ENCODE data around the gene FRAT2.

Gene FRAT2

DNA sequence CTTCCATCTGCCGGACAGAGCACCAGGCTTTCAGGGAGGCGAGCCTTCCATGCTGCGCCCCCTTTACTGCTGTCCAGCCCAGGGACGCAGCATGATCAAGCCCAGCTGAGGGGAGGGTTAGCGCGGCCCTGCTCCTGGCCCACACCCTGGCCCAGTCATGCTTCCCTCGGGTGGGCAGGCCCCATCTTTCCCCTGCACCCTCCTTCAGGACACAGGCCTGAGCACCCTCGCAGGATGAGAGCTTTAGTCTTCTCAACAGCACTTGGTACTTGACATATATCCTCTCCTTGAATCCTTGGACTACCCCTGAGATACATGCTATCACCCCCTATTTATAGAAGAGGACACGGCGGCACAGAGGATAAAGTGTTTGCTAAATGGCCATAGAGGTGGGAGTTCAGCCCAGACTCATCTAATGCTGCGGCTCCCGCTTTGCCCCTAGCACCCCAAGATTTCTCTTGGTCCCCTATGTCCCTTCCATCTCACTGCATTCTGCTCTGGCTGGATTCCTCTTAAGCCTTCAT is 32.7 kb upstream of the FRAT2 start:
- H3K4me1 ChIP-seq (ENCODE audit: control insufficient read depth, insufficient read depth, low read length) = no peaks in the 10 kb centered on the region
- H3K27ac ChIP-seq (ENCODE audit: low read length) = no peak overlapping the region
- peaks cover 62% of the 10 kb centered on the region for H3K36me3 ChIP-seq (ENCODE audit: control insufficient read depth, insufficient read depth, low read length)
- no peak for DNase-seq (ENCODE audit: low read depth, low spot score)
- no peaks in the 10 kb centered on the region for H3K27me3 ChIP-seq (ENCODE audit: control insufficient read depth, insufficient read depth, low read length)
- WGBS (ENCODE audit: insufficient coverage, insufficient read length) = no CpG with 5 or more reads among the region's 12 CpGs
- no peaks in the 10 kb centered on the region for H3K9me3 ChIP-seq (ENCODE audit: control insufficient read depth, insufficient read depth, low read length)
- no peak overlapping the region for H3K4me3 ChIP-seq (ENCODE audit: low read length)

DNA sequence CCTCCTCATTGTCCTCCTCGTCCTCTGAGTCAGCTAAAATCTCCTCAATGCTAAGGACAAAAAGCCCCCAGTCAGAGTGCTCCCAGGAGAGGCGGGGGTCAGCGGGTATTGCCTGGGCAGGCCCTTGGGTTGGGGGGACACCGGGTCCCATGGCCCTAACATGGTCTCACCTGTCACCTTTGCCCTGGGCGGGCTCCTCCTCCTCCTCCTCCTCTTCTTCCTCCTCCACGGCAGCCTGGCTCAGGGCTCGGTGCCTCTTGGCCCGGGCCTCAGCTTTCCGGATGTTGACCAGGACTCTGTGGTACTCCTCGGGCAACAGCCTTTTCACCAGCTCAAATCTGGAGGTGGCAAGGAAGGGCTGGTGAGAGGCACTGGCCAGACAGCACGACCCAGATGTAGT is 32.0 kb upstream of the FRAT2 start:
- no peaks in the 10 kb centered on the region for H3K4me1 ChIP-seq (ENCODE audit: control insufficient read depth, insufficient read depth, low read length)
- no peak overlapping the region for H3K27ac ChIP-seq (ENCODE audit: low read length)
- WGBS (ENCODE audit: insufficient coverage, insufficient read length) = no CpG with 5 or more reads among the region's 11 CpGs
- H3K4me3 ChIP-seq (ENCODE audit: low read length) = no peak overlapping the region
- peaks cover 57% of the 10 kb centered on the region for H3K36me3 ChIP-seq (ENCODE audit: control insufficient read depth, insufficient read depth, low read length)
- H3K27me3 ChIP-seq (ENCODE audit: control insufficient read depth, insufficient read depth, low read length) = no peaks in the 10 kb centered on the region
- DNase-seq (ENCODE audit: low read depth, low spot score) = no peak
- H3K9me3 ChIP-seq (ENCODE audit: control insufficient read depth, insufficient read depth, low read length) = no peaks in the 10 kb centered on the region

DNA sequence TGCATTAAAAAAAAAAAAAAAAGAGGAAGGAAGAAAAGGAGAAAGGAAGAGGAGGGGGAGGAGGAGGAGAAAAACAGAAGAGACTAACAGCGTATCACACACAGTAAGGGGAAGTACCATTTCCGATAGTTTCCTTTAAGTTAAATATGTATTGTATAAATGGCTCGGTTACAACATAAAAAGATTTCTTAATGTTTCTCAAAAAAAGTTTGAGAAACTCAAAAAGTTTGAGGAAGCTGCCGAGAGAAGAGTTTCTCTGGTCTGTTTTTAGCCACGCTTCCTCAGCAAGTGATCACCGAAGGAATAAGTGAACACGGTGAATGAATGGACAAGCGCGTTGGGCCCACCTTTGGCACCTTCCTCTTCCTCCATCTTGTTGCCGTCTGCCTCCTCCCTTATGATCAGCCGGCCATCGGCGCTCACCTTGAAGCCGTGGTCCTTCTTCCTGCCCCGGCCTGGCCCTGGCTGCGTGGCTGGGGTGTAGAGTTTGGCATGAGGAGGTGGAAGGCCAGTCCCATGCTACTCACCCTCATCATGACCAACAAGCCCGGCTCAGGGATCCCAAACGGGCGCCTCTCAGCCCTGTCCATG is 31.3 kb upstream of the FRAT2 start:
- H3K36me3 ChIP-seq (ENCODE audit: control insufficient read depth, insufficient read depth, low read length) = peaks cover 49% of the 10 kb centered on the region
- no peaks in the 10 kb centered on the region for H3K27me3 ChIP-seq (ENCODE audit: control insufficient read depth, insufficient read depth, low read length)
- WGBS (ENCODE audit: insufficient coverage, insufficient read length) = no CpG with 5 or more reads among the region's 19 CpGs
- no peaks in the 10 kb centered on the region for H3K9me3 ChIP-seq (ENCODE audit: control insufficient read depth, insufficient read depth, low read length)
- H3K27ac ChIP-seq (ENCODE audit: low read length) = no peak overlapping the region
- no peaks in the 10 kb centered on the region for H3K4me1 ChIP-seq (ENCODE audit: control insufficient read depth, insufficient read depth, low read length)
- no peak overlapping the region for H3K4me3 ChIP-seq (ENCODE audit: low read length)
- DNase-seq (ENCODE audit: low read depth, low spot score) = no peak

DNA sequence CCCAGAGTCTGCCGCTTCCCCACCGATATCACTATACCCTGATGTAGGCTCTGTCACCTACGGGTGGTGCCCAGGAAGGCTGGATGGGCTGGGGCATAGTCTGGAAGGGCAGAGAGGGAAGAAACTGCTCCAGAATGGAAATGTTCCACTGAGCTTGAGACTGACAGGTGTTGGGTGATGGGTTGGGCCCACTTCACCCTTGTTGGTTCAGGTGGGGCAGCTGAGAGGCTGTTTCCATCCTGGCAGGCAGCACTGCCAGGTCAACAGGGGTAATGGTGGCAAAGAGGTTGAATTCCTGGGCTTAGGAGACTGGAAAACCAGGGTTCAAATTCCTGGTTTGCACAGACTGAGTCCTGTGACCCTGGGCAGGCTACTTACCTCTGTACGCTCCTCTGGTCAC is 28.5 kb upstream of the FRAT2 start:
- Histone ChIP-seq H3K9me3 (ENCODE audit: control insufficient read depth, insufficient read depth, low read length) (no peaks in the 10 kb centered on the region), H3K36me3 (ENCODE audit: control insufficient read depth, insufficient read depth, low read length) (peaks cover 55% of the 10 kb centered on the region), H3K27me3 (ENCODE audit: control insufficient read depth, insufficient read depth, low read length) (no peaks in the 10 kb centered on the region), H3K27ac (ENCODE audit: low read length) (no peak overlapping the region), H3K4me3 (ENCODE audit: low read length) (no peak overlapping the region), H3K4me1 (ENCODE audit: control insufficient read depth, insufficient read depth, low read length) (no peaks in the 10 kb centered on the region)
- no CpG with 5 or more reads among the region's 4 CpGs for WGBS (ENCODE audit: insufficient coverage, insufficient read length)
- DNase-seq (ENCODE audit: low read depth, low spot score) = no peak

DNA sequence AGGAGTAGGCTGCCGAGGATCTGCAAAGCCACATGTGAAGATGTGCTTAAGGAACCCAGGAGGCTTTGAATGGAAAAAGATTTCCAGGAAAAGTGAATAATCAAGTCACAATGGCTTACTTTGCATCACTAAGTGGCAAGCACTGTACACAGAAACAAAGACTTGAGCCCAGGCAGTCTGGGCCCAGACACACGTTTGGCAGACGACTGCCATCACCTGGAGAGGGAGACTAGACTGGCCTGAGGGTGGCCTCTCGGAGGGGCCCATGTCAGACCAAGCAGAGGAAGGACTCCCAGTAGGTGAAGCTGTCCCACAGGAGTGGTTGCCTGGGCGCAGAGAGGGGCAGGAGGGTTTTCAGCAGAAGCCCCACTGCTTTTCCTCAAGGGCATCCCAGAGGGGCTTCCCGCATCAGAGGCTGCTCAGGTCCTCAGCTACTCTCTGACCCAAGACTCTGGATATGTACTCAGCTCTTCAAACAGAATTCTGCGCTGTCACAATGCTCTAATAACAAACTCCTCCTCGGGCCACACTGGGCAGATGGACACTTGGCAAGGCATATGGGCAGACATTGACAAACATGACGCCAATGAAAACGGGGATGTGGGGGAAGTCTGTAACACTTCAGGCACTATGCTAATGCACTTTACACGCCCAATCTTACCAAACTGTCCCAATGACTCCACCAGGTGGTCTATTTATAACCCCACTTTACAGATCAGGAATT is 27.9 kb upstream of the FRAT2 start:
- no peaks in the 10 kb centered on the region for H3K9me3 ChIP-seq (ENCODE audit: control insufficient read depth, insufficient read depth, low read length)
- H3K27me3 ChIP-seq (ENCODE audit: control insufficient read depth, insufficient read depth, low read length) = no peaks in the 10 kb centered on the region
- H3K27ac ChIP-seq (ENCODE audit: low read length) = no peak overlapping the region
- H3K36me3 ChIP-seq (ENCODE audit: control insufficient read depth, insufficient read depth, low read length) = peaks cover 55% of the 10 kb centered on the region
- no peak overlapping the region for H3K4me3 ChIP-seq (ENCODE audit: low read length)
- no CpG with 5 or more reads among the region's 11 CpGs for whole genome bisulfite sequencing (ENCODE audit: insufficient coverage, insufficient read length)
- no peak for DNase-seq (ENCODE audit: low read depth, low spot score)
- H3K4me1 ChIP-seq (ENCODE audit: control insufficient read depth, insufficient read depth, low read length) = no peaks in the 10 kb centered on the region

DNA sequence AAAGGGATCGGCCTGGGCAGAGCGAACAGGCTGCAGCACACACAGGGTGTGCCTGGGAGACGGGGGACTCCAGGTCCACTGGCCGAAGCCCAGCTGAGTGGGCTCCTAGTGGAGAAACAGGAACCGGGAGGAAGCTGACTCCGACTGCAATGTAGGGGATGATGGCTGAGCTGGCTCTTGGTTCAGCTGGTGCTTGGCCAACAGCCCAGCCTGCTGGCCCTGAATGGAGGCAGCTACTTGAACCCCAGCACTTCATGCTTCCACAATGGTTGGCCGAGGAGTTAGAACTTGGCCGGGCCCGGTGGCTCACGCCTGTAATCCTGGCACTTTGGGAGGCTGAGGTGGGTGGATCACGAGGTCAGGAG is 27.0 kb upstream of the FRAT2 start:
- H3K4me1 ChIP-seq (ENCODE audit: control insufficient read depth, insufficient read depth, low read length) = no peaks in the 10 kb centered on the region
- H3K36me3 ChIP-seq (ENCODE audit: control insufficient read depth, insufficient read depth, low read length) = peaks cover 57% of the 10 kb centered on the region
- no peak overlapping the region for H3K27ac ChIP-seq (ENCODE audit: low read length)
- H3K9me3 ChIP-seq (ENCODE audit: control insufficient read depth, insufficient read depth, low read length) = no peaks in the 10 kb centered on the region
- H3K4me3 ChIP-seq (ENCODE audit: low read length) = no peak overlapping the region
- no peak for DNase-seq (ENCODE audit: low read depth, low spot score)
- no peaks in the 10 kb centered on the region; the same call in 1 of the 2 replicates for H3K27me3 ChIP-seq (ENCODE audit: control insufficient read depth, insufficient read depth, low read length)
- no CpG with 5 or more reads among the region's 11 CpGs for WGBS (ENCODE audit: insufficient coverage, insufficient read length)

DNA sequence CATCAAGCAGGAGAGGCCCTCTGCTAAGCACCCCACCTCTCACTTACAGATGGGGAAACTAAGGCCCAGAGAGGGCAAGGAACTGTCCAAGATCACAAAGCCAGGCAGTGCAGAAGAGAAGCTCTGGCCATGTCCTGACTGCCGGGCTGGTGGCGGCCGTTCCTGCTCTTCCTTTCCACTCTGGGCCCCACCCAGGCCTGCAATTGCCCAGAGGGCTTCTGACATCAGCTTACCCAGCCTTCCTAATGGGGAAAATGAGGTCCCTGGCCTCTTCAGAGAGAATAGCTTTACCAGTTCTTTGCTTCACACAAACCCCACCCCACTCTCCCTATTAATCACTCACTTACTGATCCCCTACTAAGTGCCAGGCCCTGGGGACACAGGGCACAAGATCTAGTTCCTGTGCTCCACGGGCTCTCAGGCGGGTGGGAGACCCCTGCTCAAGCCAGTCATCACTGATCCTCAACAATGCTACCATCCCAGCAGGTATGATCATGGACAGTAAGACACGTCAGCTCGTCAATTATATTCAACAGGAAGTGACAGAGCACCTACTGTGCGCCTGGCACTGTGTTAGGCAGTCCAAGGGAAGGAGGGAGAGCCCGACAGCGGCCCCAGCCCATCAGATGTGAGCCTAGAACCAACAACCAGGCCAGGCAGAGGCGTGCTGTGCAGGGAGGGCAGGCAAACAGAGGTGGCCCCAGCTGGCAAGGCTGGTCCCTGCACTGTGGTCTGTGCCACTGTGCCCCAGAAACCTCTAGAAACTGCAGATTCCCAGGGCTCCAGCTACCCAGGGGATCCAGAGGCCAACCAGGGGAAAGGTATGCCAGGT is 26.4 kb upstream of the FRAT2 start:
- Histone ChIP-seq H3K9me3 (ENCODE audit: control insufficient read depth, insufficient read depth, low read length) (no peaks in the 10 kb centered on the region), H3K4me3 (ENCODE audit: low read length) (no peak overlapping the region), H3K27me3 (ENCODE audit: control insufficient read depth, insufficient read depth, low read length) (no peaks in the 10 kb centered on the region; the same call in 1 of the 2 replicates), H3K36me3 (ENCODE audit: control insufficient read depth, insufficient read depth, low read length) (peaks cover 54% of the 10 kb centered on the region), H3K4me1 (ENCODE audit: control insufficient read depth, insufficient read depth, low read length) (no peaks in the 10 kb centered on the region), H3K27ac (ENCODE audit: low read length) (no peak overlapping the region)
- no CpG with 5 or more reads among the region's 11 CpGs for WGBS (ENCODE audit: insufficient coverage, insufficient read length)
- DNase-seq (ENCODE audit: low read depth, low spot score) = no peak

DNA sequence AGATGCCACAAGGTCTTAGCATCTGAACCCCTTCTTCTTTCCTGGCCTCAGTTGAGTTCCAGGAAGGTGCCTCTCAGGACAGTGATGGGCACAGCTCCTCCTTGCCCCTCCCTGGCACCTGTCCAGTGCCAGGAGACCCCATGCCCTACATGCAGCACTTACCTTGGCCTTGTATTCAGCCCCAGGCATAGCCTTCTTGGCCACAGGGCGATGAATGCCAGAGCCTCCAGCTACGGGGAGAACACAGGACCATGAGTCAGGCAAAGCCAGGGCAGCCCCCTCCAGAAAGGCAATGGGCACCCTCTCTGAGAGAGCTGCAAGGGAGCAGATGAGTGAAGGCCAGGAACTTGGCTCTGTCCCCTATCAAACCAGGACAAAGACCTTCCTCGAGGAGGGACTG is 24.3 kb upstream of the FRAT2 start:
- H3K4me1 ChIP-seq (ENCODE audit: control insufficient read depth, insufficient read depth, low read length) = 0 out of 2 replicates have a peak, but pooled peaks cover 1% of the 10 kb centered on the region
- peaks cover 46% of the 10 kb centered on the region for H3K36me3 ChIP-seq (ENCODE audit: control insufficient read depth, insufficient read depth, low read length)
- H3K27ac ChIP-seq (ENCODE audit: low read length) = no peak overlapping the region
- no peaks in the 10 kb centered on the region; the same call in 1 of the 2 replicates for H3K27me3 ChIP-seq (ENCODE audit: control insufficient read depth, insufficient read depth, low read length)
- DNase-seq (ENCODE audit: low read depth, low spot score) = no peak
- no peak overlapping the region for H3K4me3 ChIP-seq (ENCODE audit: low read length)
- WGBS (ENCODE audit: insufficient coverage, insufficient read length) = no CpG with 5 or more reads among the region's 3 CpGs
- no peaks in the 10 kb centered on the region for H3K9me3 ChIP-seq (ENCODE audit: control insufficient read depth, insufficient read depth, low read length)

DNA sequence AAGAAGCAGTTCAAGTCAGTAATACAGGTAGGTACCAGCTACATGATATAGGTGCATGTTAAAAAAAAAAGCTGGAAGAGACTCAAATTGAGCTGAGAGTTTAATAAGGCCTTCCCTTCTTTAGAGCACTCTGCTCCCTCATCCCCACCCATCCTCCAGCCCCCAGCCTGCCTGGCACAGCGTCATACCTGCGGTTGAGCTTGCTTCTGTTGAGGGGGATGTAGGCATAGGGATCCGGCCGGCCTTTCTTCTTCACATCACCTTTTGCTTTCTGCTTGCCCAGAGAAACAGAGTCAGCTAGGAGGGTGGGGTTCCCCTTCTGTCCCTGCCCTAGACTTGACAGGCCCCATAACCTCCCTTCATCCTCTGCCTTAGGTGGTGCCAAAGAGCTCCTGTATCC is 23.8 kb upstream of the FRAT2 start:
- Histone ChIP-seq H3K4me3 (ENCODE audit: low read length) (no peak overlapping the region), H3K27ac (ENCODE audit: low read length) (no peak overlapping the region), H3K9me3 (ENCODE audit: control insufficient read depth, insufficient read depth, low read length) (no peaks in the 10 kb centered on the region), H3K4me1 (ENCODE audit: control insufficient read depth, insufficient read depth, low read length) (0 out of 2 replicates have a peak, but pooled peaks cover 1% of the 10 kb centered on the region), H3K27me3 (ENCODE audit: control insufficient read depth, insufficient read depth, low read length) (no peaks in the 10 kb centered on the region; the same call in 1 of the 2 replicates), H3K36me3 (ENCODE audit: control insufficient read depth, insufficient read depth, low read length) (peaks cover 42% of the 10 kb centered on the region)
- DNase-seq (ENCODE audit: low read depth, low spot score) = no peak
- WGBS (ENCODE audit: insufficient coverage, insufficient read length) = no CpG with 5 or more reads among the region's 4 CpGs

DNA sequence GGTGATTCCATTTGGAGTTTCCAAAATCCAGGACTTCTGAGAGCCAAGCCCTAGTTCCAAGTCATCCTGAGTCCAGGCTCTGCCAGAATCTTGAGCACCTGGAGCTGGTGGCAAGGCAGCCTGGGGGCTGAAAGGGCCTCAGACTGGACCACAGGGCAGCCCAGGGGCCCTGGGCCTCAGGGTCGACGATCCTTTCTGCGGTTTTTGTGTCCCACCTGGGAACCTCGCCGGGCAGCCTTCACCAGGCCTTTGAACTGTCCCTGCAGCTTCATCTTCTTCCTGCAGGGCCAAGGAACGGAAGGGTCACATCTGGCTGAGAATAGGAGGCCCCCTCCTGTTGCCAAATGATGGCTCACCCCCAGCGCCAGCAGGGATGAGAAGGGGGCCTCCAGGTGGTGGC is 22.4 kb upstream of the FRAT2 start:
- no peak for DNase-seq (ENCODE audit: low read depth, low spot score)
- WGBS (ENCODE audit: insufficient coverage, insufficient read length) = no CpG with 5 or more reads among the region's 7 CpGs
- Histone ChIP-seq H3K36me3 (ENCODE audit: control insufficient read depth, insufficient read depth, low read length) (peaks cover 31% of the 10 kb centered on the region), H3K27ac (ENCODE audit: low read length) (no peak overlapping the region), H3K4me1 (ENCODE audit: control insufficient read depth, insufficient read depth, low read length) (0 out of 2 replicates have a peak, but pooled peaks cover 1% of the 10 kb centered on the region), H3K27me3 (ENCODE audit: control insufficient read depth, insufficient read depth, low read length) (no peaks in the 10 kb centered on the region; the same call in 1 of the 2 replicates), H3K9me3 (ENCODE audit: control insufficient read depth, insufficient read depth, low read length) (no peaks in the 10 kb centered on the region), H3K4me3 (ENCODE audit: low read length) (no peak overlapping the region)
